NOMO-1 treated with DMSO at 0.1 percent for 48 hours (cell line): ENCODE measurements around the gene RTN4.

Experiments
- DNase-seq: peaks from one replicate; lab custom pipeline; 2025; ENCODE audit not compliant: unreplicated experiment; lab: John Stamatoyannopoulos, UW

Gene RTN4

GRCh38 chr2:54955358-54956110 is 94.7 kb downstream of the RTN4 start:
- DNase-seq: no peak

GRCh38 chr2:54954705-54955357 is 95.4 kb downstream of the RTN4 start:
- DNase-seq: no peak

- DNase-seq: no peak
These were observed 96.1 kb downstream of the RTN4 start for GRCh38 chr2:54954158-54954557.

GRCh38 chr2:54952978-54953456 is 97.2 kb downstream of the RTN4 start:
- peak; percentile 14 for DNase-seq

DNA sequence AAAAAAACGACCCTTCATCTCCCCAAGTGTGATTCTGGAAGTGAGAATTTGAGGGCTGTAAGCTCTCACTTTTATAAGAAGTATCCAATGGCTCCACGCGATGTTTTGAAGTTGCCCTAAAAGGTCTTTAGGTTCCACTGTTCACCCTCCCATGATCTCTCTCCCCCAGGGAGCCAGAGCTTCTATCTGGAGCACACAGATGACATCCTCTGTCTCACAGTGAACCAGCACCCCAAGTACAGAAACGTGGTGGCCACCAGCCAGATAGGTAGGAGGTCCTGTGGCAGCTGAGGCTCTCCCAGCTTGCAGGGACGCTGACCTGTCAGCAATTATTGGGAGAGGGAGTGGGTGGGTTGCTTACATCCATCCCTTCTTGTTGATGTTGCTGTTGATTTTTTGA is 97.8 kb downstream of the RTN4 start:
- DNase-seq: no peak

GRCh38 chr2:54950811-54951210 is 99.4 kb downstream of the RTN4 start:
- no peak for DNase-seq

DNA sequence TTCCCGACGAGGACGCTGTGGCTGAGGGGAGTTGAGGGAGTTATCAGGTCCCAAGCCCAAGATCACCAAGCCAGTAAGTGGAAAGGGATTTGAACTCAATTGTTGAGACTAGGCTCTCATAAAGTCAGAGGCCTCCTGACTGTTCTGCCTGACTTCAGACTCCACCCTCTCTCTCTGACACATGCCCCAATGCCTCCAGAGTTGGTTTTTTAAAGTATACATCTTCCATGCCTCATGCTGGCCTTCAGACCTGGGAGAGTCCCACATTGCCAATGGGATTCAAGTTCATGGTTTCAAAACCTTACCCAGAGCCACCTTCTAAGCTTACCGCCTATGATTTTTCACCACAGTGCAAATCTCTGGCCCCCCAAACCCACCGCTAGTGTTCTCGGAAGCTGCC is 100.8 kb downstream of the RTN4 start:
- no peak for DNase-seq

GRCh38 chr2:54948120-54948519 is 102.1 kb downstream of the RTN4 start:
- no peak for DNase-seq

- no peak for DNase-seq
These were observed 102.6 kb downstream of the RTN4 start for GRCh38 chr2:54947646-54948045.

- DNase-seq: no peak
These were observed 103.1 kb downstream of the RTN4 start for GRCh38 chr2:54947136-54947535.

DNA sequence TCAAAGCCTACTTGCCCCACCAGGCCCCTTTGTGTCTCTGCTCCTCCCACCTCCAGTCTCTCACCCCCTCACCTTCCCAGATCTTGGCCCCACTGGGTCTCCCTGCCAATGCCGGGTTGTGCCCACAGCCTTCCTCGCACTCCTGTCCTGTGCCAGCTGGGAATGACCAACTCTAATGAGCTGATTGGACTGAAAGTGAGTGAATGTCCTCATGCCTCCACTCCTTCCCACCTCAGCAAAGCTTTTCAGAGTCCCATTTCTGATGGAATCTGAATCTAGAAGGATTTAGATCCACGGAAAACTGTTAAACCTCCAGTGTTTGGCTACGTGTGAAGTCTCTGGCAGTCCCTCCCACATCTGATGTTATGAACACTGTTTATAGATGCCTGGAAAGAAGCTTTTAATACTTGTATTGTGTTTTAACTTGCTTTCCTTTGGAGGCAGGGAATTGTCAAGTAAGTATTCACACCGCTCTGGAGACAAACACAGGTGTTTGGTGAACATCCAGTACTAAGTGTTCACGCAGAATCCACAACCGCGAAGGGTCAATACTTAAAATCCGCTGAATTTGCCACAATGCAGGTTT is 103.9 kb downstream of the RTN4 start:
- DNase-seq: no peak

DNA sequence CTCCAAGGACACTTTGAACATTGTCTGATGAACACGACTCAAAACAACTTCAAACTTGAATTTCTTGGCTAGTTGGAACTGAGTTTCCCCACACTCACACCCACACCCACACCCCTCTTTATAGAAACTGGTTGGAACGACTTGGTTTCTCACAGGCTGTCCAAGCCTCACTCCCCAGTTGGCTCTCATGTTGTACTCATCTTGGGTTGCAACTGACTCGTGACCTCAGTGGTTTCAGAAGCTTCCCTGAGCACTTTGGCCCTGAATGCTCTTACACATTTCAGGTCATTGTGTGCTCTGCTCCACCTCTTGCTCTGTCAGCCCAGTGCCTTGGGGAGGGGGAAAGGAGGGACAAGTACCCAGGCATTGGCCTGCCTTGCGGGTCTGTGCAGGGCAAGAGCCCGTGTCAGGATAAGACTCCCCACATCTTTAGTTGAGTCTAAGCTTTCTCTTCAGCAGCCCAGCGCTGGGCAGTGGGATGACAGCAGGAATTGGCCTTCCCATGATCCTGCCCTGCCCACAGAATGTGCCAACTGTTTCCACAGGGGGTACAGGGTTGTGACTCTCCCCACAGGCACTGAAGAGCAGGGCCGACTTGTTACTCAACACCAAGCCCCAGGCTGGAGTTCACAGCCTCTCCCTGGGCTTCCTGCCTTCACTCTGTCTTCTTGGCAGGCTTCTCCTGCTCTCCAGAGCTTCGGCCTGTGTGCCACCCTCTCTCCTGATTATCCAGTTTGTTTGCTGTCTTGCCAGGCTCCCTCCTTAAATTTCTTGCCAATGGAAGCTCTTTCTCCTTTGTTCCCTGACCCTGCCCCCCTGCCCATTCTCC is 104.6 kb downstream of the RTN4 start:
- no peak for DNase-seq

- DNase-seq: no peak
These were observed 105.4 kb downstream of the RTN4 start for GRCh38 chr2:54944724-54945326.

DNA sequence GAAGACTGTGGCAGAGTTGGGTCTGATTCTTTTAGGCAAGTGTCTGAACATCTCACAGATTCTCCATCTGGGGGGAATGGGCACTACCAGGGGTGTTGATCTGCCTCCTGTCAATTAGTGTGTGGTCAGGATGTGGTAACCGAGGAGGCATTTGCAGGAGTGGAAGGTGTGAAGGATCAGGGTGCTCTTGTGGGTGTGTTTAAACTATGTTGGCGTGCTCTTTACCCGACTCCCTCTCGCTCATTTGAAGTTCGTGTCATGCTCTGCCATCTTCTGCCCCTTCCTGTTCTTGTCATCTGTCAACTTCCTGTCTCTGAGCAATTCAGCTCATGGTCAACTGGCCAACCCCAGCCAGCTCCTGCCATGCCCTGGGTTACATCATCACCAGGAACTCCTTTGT is 107.9 kb downstream of the RTN4 start:
- no peak for DNase-seq

- DNase-seq: no peak
These were observed 108.8 kb downstream of the RTN4 start for GRCh38 chr2:54941248-54941984.

- no peak for DNase-seq
These were observed 109.5 kb downstream of the RTN4 start for GRCh38 chr2:54940723-54941122.

DNA sequence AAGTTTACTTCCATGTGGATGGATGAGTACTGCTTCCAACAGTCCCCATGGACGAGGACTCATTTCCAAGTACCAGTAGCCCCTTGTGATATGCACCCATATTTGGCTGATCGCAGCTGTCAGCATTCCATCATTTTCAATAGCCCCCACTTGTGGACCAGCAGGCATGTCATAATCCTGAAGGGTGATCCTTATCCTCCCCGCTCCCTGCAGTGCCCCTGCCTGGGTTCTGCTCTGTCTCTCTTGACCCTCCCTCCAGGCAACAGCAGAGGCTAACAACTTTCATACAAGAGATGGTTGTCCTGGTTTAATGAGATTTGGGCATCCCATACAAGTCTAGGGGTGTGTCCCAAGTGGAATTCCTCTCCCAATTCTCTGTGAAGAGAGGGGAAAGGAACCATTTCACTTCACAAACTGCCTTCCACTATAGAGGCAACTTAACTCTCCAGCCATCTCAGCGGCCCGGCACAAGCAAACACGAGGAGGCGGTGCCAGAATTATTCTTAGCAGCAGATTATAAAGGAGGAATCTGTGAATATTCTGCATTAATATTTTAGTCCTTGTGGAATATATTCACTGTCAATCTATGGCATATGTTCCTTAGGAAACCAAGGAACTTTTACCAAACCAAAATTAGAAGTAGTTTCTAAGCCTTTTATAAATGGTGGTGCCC is 110.7 kb downstream of the RTN4 start:
- no peak for DNase-seq

- no peak for DNase-seq
These were observed 113.5 kb downstream of the RTN4 start for GRCh38 chr2:54936766-54937165.

GRCh38 chr2:54935389-54935788 is 114.9 kb downstream of the RTN4 start:
- DNase-seq: no peak

GRCh38 chr2:54931473-54931872 is 118.8 kb downstream of the RTN4 start:
- no peak for DNase-seq
